HepG2 (cell line): ENCODE results near the gene PSMC3IP. TPM values are rescaled to one million over a fixed set of nuclear protein-coding genes. Genes with fewer than 3 reads are reported as not detected.
A peak's percentile ranks its signal among the peaks of the same experiment; 100 is the strongest.

Experiments
- CENPT ChIP-seq: sonication (generic); formaldehyde crosslinking; IDR thresholded peaks from 2 replicates; pipeline ENCODE4 v1.8.0; 2022; ENCODE audit warnings: low read depth, mild to moderate bottlenecking, moderate library complexity, missing genetic modification reagents
- DNMT1 ChIP-seq: sonication (generic); formaldehyde crosslinking; IDR thresholded peaks from 2 replicates; pipeline ENCODE4 v1.5.1; 2020; ENCODE audit warnings: mild to moderate bottlenecking, missing genetic modification reagents
- GTF3A ChIP-seq: sonication (generic); formaldehyde crosslinking; conservative IDR thresholded peaks from 2 replicates; pipeline ENCODE4 v1.4.0; 2020; ENCODE audit warnings: mild to moderate bottlenecking, missing genetic modification reagents
- HMG20A ChIP-seq: IDR thresholded peaks from 2 replicates; pipeline ENCODE4 v1.6.1; 2016; ENCODE audit warnings: borderline replicate concordance
- MAF1 ChIP-seq: sonication (generic); formaldehyde crosslinking; IDR thresholded peaks from 2 replicates; pipeline ENCODE4 v1.5.0; 2020; ENCODE audit warnings: missing genetic modification reagents, borderline replicate concordance
- NKX3-1 ChIP-seq: sonication (generic); formaldehyde crosslinking; IDR thresholded peaks from 2 replicates; pipeline ENCODE4 v1.5.0; 2020; ENCODE audit warnings: missing genetic modification reagents
- PAF1 ChIP-seq: IDR thresholded peaks from 2 replicates; pipeline ENCODE4 v1.6.1; 2016; ENCODE audit warnings: missing genetic modification reagents, missing compliant biosample characterization
- SMAD9 ChIP-seq: sonication (generic); formaldehyde crosslinking; IDR thresholded peaks from 2 replicates; pipeline ENCODE4 v1.5.1; 2020; ENCODE audit warnings: mild to moderate bottlenecking, missing genetic modification reagents
- TARDBP ChIP-seq: sonication (generic); formaldehyde crosslinking; IDR thresholded peaks from 2 replicates; pipeline ENCODE4 v1.8.0; 2022; ENCODE audit warnings: mild to moderate bottlenecking, missing genetic modification reagents
- TEAD3 ChIP-seq: optimal IDR thresholded peaks from 2 replicates; pipeline ENCODE3; 2016; ENCODE audit warnings: borderline replicate concordance
- UBTF ChIP-seq: sonication (generic); formaldehyde crosslinking; IDR thresholded peaks from 2 replicates; pipeline ENCODE4 v1.4.0; 2020; ENCODE audit warnings: mild to moderate bottlenecking, missing genetic modification reagents
- ZBTB40 ChIP-seq, 2 experiments: fragments of 450-650 bp in 1 of 2; sonication (generic) in 1 of 2; formaldehyde crosslinking in 1 of 2; IDR thresholded peaks; 2 replicates each; pipeline versions ENCODE4 v1.6.1 to v1.8.0; 2016 to 2022; ENCODE audit warnings: antibody characterized with exemption in 1 of 2, mild to moderate bottlenecking in 1 of 2, missing genetic modification reagents in 1 of 2
- ZNF180 ChIP-seq: sonication (generic); formaldehyde crosslinking; IDR thresholded peaks from 2 replicates; pipeline ENCODE4 v1.4.0; 2020; ENCODE audit warnings: low read depth, missing genetic modification reagents, borderline replicate concordance
- ZNF20 ChIP-seq: sonication (generic); formaldehyde crosslinking; IDR thresholded peaks from 2 replicates; pipeline ENCODE4 v1.4.0; 2020; ENCODE audit warnings: mild to moderate bottlenecking, moderate library complexity, missing genetic modification reagents
- ZNF317 ChIP-seq: sonication (generic); formaldehyde crosslinking; IDR thresholded peaks from 2 replicates; pipeline ENCODE4 v1.5.0; 2020; ENCODE audit warnings: mild to moderate bottlenecking, missing genetic modification reagents
- ZNF331 ChIP-seq: sonication (generic); formaldehyde crosslinking; IDR thresholded peaks from 2 replicates; pipeline ENCODE4 v1.4.0; 2020; ENCODE audit warnings: missing genetic modification reagents
- ZNF629 ChIP-seq: sonication (generic); formaldehyde crosslinking; conservative IDR thresholded peaks from 2 replicates; pipeline ENCODE4 v1.5.0; 2020; ENCODE audit warnings: missing genetic modification reagents
- ZNF740 ChIP-seq: sonication (generic); formaldehyde crosslinking; IDR thresholded peaks from 2 replicates; pipeline ENCODE4 v1.4.0; 2020; ENCODE audit warnings: missing genetic modification reagents
- polyA plus RNA-seq, 8 experiments: library from polyadenylated mRNA; depleted of rRNA in 3 of 8; stranded (reverse) in 7 of 8; unstranded in 1 of 8; fragments of >200 nt; fragmentation: Illumina TruSeq in 4 of 8; extraction: Trizol in 4 of 8; gene quantifications; 2 replicates each; pipeline versions ENCODE4 v1.2.1 to v1.2.3, GENCODE V29; 2011 to 2016; ENCODE audit warnings: low read depth in 4 of 8, missing spikeins in 1 of 8, mixed read lengths in 1 of 8; ENCODE audit not compliant: insufficient read depth in 1 of 8
- total RNA-seq, 5 experiments: library from RNA; depleted of rRNA; stranded (reverse); fragments of >200 nt; fragmentation: Illumina TruSeq; extraction: Trizol; gene quantifications; 2 replicates each; pipeline ENCODE4 v1.2.3, GENCODE V29; 2016; ENCODE audit warnings: low read depth in 1 of 5

Gene PSMC3IP
- total and polyA plus RNA-seq, 2 of the 13 experiments (the other 11 are each of a cell fraction or from before 2014, with no cell fraction given), result 6.5 to 22.4 TPM

GRCh38 chr17:42561897-42562387 is 15.6 kb downstream of the PSMC3IP start, which contains the start of gene COASY (continued):
- TF ChIP-seq DNMT1 (CRISPR knock-in tag) (no peak), NKX3-1 (no peak), ZNF629 (CRISPR knock-in tag) (peak; percentile 66), ZNF331 (CRISPR knock-in tag) (peak; percentile 60), UBTF (CRISPR knock-in tag) (peak; percentile 66), ZNF20 (no peak), ZNF180 (no peak), ZNF317 (CRISPR knock-in tag) (no peak), HMG20A (CRISPR knock-in tag) (no peak), CENPT (CRISPR knock-in tag) (no peak), TEAD3 (peak; percentile 79), ZNF740 (peak; percentile 54; the same call in 1 of the 2 replicates), PAF1 (no peak), ZBTB40 (IDR thresholded peaks at IDR 0.05) (no peak), ZBTB40 (CRISPR knock-in tag; IDR thresholded peaks at IDR 0.05) (peak; percentile 76; the same call in 1 of the 2 replicates), SMAD9 (CRISPR knock-in tag) (no peak; the same call in 1 of the 2 replicates), MAF1 (peak; percentile 95; the same call in 1 of the 2 replicates), GTF3A (CRISPR knock-in tag) (no peak), TARDBP (CRISPR knock-in tag) (peak; percentile 97; the same call in 1 of the 2 replicates)
